HepG2 (cell line): Measurements from ENCODE around the gene RAB6B.

Experiments
- CTCF ChIP-seq: sonication (generic); formaldehyde crosslinking; IDR thresholded peaks from 2 replicates; pipeline ENCODE4 v1.5.0; 2020; ENCODE audit warnings: mild to moderate bottlenecking, missing genetic modification reagents, moderate library complexity
- FOXJ3 ChIP-seq: sonication (generic); formaldehyde crosslinking; IDR thresholded peaks from 2 replicates; pipeline ENCODE4 v1.4.0; 2020; ENCODE audit warnings: missing genetic modification reagents, mild to moderate bottlenecking, borderline replicate concordance
- KDM5A ChIP-seq: fragments of 200-600 bp; sonication (generic); IDR thresholded peaks from 2 replicates; pipeline ENCODE4 v1.7.0; 2018; ENCODE audit warnings: antibody characterized with exemption, mild to moderate bottlenecking, low read length, borderline replicate concordance
- NFIC ChIP-seq: IDR thresholded peaks from 2 replicates; pipeline ENCODE4 v1.6.1; 2012; ENCODE audit warnings: mild to moderate bottlenecking, low read length, inconsistent platforms
- NR2F6 ChIP-seq, 2 experiments: IDR thresholded peaks; 2 replicates each; pipeline ENCODE4 v1.6.1; 2016; ENCODE audit warnings: antibody characterized with exemption in 1 of 2, mild to moderate bottlenecking in 1 of 2
- PHB2 ChIP-seq: fragments of 450-650 bp; IDR thresholded peaks from 2 replicates; pipeline ENCODE4 v1.6.1; 2018; ENCODE audit not compliant: partially characterized antibody
- TCF7 ChIP-seq: sonication (generic); IDR thresholded peaks from 2 replicates; pipeline ENCODE4 v1.6.1; 2016; ENCODE audit warnings: antibody characterized with exemption, low read depth
- TCF7L2 ChIP-seq: IDR thresholded peaks from 2 replicates; pipeline ENCODE4 v1.6.1; 2011; ENCODE audit warnings: mild to moderate bottlenecking, low read depth, low read length, moderate library complexity
- YEATS4 ChIP-seq: sonication (generic); formaldehyde crosslinking; IDR thresholded peaks from 2 replicates; pipeline ENCODE4 v1.4.0; 2020; ENCODE audit warnings: missing genetic modification reagents, borderline replicate concordance
- ZFP62 ChIP-seq: sonication (generic); formaldehyde crosslinking; IDR thresholded peaks from 2 replicates; pipeline ENCODE4 v1.4.0; 2020; ENCODE audit warnings: missing genetic modification reagents
- TF ChIP-seq, protein P1 (sequence below): sonication (generic); formaldehyde crosslinking; IDR thresholded peaks from 2 replicates; pipeline ENCODE4 v1.9.0; 2022; ENCODE audit warnings: low read depth, missing genetic modification reagents
- TF ChIP-seq, protein P2 (sequence below): sonication (generic); formaldehyde crosslinking; IDR thresholded peaks from 2 replicates; pipeline ENCODE4 v1.9.0; 2022; ENCODE audit warnings: missing genetic modification reagents, mild to moderate bottlenecking, borderline replicate concordance

DNA sequence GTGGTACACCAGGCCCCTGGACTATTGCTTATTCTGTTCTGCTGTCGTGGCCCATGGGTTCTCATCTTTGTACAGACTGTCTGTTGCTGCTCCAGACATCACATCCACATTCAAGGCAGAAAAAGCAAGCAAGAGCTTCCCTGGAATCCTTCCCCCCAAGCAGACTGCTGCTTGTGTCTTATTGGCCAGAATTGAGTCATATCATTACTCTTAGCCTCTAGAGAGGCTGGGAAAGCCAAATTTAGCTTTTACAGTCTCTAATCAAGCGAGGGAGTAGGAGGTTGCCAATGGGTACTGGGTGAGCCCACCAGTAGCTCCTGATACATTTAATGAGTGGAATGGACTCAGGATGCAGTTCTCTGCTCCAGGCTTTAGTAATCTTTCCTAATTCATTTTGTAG is 39.4 kb downstream of the RAB6B start:
- no peak for TF ChIP-seq CTCF (CRISPR knock-in tag)
- no peak for TF ChIP-seq PHB2
- no peak for TF ChIP-seq TCF7
- TF ChIP-seq, protein P1, sequence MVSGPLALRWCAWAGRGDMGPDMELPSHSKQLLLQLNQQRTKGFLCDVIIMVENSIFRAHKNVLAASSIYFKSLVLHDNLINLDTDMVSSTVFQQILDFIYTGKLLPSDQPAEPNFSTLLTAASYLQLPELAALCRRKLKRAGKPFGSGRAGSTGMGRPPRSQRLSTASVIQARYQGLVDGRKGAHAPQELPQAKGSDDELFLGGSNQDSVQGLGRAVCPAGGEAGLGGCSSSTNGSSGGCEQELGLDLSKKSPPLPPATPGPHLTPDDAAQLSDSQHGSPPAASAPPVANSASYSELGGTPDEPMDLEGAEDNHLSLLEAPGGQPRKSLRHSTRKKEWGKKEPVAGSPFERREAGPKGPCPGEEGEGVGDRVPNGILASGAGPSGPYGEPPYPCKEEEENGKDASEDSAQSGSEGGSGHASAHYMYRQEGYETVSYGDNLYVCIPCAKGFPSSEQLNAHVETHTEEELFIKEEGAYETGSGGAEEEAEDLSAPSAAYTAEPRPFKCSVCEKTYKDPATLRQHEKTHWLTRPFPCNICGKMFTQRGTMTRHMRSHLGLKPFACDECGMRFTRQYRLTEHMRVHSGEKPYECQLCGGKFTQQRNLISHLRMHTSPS (CRISPR knock-in tag), result no peak
- TF ChIP-seq ZFP62 (CRISPR knock-in tag), result no peak
- TF ChIP-seq NR2F6 (IDR thresholded peaks at IDR 0.05), result no peak
- no peak for TF ChIP-seq NR2F6 (CRISPR knock-in tag; IDR thresholded peaks at IDR 0.05)
- TF ChIP-seq TCF7L2, result no peak
- no peak for TF ChIP-seq FOXJ3 (CRISPR knock-in tag)
- no peak for TF ChIP-seq KDM5A
- TF ChIP-seq, protein P2, sequence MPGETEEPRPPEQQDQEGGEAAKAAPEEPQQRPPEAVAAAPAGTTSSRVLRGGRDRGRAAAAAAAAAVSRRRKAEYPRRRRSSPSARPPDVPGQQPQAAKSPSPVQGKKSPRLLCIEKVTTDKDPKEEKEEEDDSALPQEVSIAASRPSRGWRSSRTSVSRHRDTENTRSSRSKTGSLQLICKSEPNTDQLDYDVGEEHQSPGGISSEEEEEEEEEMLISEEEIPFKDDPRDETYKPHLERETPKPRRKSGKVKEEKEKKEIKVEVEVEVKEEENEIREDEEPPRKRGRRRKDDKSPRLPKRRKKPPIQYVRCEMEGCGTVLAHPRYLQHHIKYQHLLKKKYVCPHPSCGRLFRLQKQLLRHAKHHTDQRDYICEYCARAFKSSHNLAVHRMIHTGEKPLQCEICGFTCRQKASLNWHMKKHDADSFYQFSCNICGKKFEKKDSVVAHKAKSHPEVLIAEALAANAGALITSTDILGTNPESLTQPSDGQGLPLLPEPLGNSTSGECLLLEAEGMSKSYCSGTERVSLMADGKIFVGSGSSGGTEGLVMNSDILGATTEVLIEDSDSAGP (CRISPR knock-in tag), result no peak
- no peak for TF ChIP-seq NFIC
- no peak for TF ChIP-seq YEATS4 (CRISPR knock-in tag)
